HCT116 (cell line): ENCODE data around the gene PCAT6. TPM values are rescaled to one million over a fixed set of nuclear protein-coding genes. Genes with fewer than 3 reads are reported as not detected.

Source experiments
- ATAC-seq: fragments of 200-7000 bp; cut with Tn5 transposase; 2 replicates; pipeline ENCODE4 v1.9.1; 2020; ENCODE audit warnings: mild to moderate bottlenecking, moderate library complexity
- BruUV-seq: library from RNA; stranded (reverse); fragments of 400-500 nt; replicated peaks from 2 replicates; lab custom pipeline; 2021; lab: Mats Ljungman, UMichigan
- CTCF ChIA-PET: fragments of 300-600 bp; sonication (Branson Sonifier 250); formaldehyde crosslinking; loops from one replicate; lab custom pipeline; 2021; ENCODE audit warnings: antibody characterized with exemption; lab: Charles Lee
- POLR2A ChIA-PET: fragments of 300-600, 350-600 bp; sonication (Branson Sonifier 250); formaldehyde crosslinking; loops from one replicate; lab custom pipeline; 2021; ENCODE audit warnings: antibody characterized with exemption; lab: Charles Lee
- RAD21 ChIA-PET, 2 experiments: fragments of 300-600 bp; sonication (Branson Sonifier 250); formaldehyde crosslinking; loops; one replicate each; lab custom pipeline; 2023; ENCODE audit warnings: low total read pairs in 2 of 2; ENCODE audit not compliant: uncharacterized antibody in 2 of 2, unreplicated experiment in 2 of 2, low non-redundant PET in 1 of 2; lab: Charles Lee
- DNase-seq: peaks from one replicate; pipeline ENCODE4 v3.0.0-alpha.2; 2010; ENCODE audit warnings: low read depth, low spot score
- H2AFZ ChIP-seq: fragments of 200-600 bp; shearing (Covaris generic), sonication (generic); 2 replicates; pipeline ENCODE4 v1.6.1; 2017; ENCODE audit warnings: low read depth, mixed run types, mixed read lengths, antibody characterized with exemption, low read length; ENCODE audit not compliant: poor library complexity, severe bottlenecking
- H3K27ac ChIP-seq: 2 replicates; pipeline ENCODE4 v1.5.1; 2012; ENCODE audit warnings: low read depth, low read length
- H3K27me3 ChIP-seq: fragments of 200-600 bp; sonication (generic); 2 replicates; pipeline ENCODE4 v1.6.1; 2016; ENCODE audit warnings: mixed run types, low read length, mixed read lengths; ENCODE audit not compliant: insufficient read depth
- H3K36me3 ChIP-seq, 2 experiments: fragments of 200-500 bp in 1 of 2; fragments of 200-600 bp in 1 of 2; sonication (Bioruptor generic) in 1 of 2; sonication (generic) in 1 of 2; 2 replicates each; pipeline versions ENCODE4 v1.5.1 to v1.6.1; 2014 to 2016; ENCODE audit warnings: low read length in 2 of 2, inconsistent platforms in 1 of 2, mixed read lengths in 1 of 2, mixed run types in 1 of 2; ENCODE audit not compliant: insufficient read depth in 2 of 2, control insufficient read depth in 1 of 2
- H3K4me1 ChIP-seq, 2 experiments: fragments of 200-600 bp in 1 of 2; sonication (generic) in 1 of 2; 2 replicates each; pipeline versions ENCODE4 v1.5.1 to v1.6.1; 2012 to 2017; ENCODE audit warnings: low read length in 2 of 2, inconsistent platforms in 1 of 2, mild to moderate bottlenecking in 1 of 2, mixed read lengths in 1 of 2, mixed run types in 1 of 2, moderate library complexity in 1 of 2; ENCODE audit not compliant: insufficient read depth in 2 of 2, control insufficient read depth in 1 of 2
- H3K4me2 ChIP-seq: fragments of 200-600 bp; sonication (generic); 2 replicates; pipeline ENCODE4 v1.6.1; 2017; ENCODE audit warnings: mixed run types, low read length, mixed read lengths
- H3K4me3 ChIP-seq, 2 experiments: fragments of 200-600 bp in 1 of 2; sonication (generic) in 1 of 2; replicated peaks in 1 of 2; 2 replicates each; pipeline ENCODE4 v1.5.1; 2011 to 2016; ENCODE audit warnings: low read length in 2 of 2, control low read depth in 1 of 2, low read depth in 1 of 2, mild to moderate bottlenecking in 1 of 2, mixed read lengths in 1 of 2, mixed run types in 1 of 2
- H3K79me2 ChIP-seq: fragments of 200-600 bp; sonication (generic); 2 replicates; pipeline ENCODE4 v1.6.1; 2017; ENCODE audit warnings: mild to moderate bottlenecking, mixed run types, low read length, moderate library complexity, mixed read lengths; ENCODE audit not compliant: insufficient read depth
- H3K9ac ChIP-seq: fragments of 200-600 bp; sonication (generic); 2 replicates; pipeline ENCODE4 v1.6.1; 2016; ENCODE audit warnings: low read length, mixed read lengths
- H3K9me2 ChIP-seq: fragments of 200-600 bp; sonication (generic), shearing (Covaris generic); 2 replicates; pipeline ENCODE4 v1.6.1; 2017; ENCODE audit warnings: mixed run types, mild to moderate bottlenecking, moderate library complexity; ENCODE audit not compliant: insufficient read depth
- H3K9me3 ChIP-seq, 2 experiments: fragments of 200-500 bp in 1 of 2; fragments of 200-600 bp in 1 of 2; sonication (Bioruptor generic) in 1 of 2; sonication (generic) in 1 of 2; 2 replicates each; pipeline ENCODE4 v1.6.1; 2014 to 2017; ENCODE audit warnings: low read length in 2 of 2, mixed read lengths in 2 of 2, inconsistent platforms in 1 of 2, low read depth in 1 of 2, mild to moderate bottlenecking in 1 of 2, mixed run types in 1 of 2, moderate library complexity in 1 of 2; ENCODE audit not compliant: control insufficient read depth in 1 of 2, insufficient read depth in 1 of 2
- H4K20me1 ChIP-seq: fragments of 200-600 bp; sonication (generic), shearing (Covaris generic); 2 replicates; pipeline ENCODE4 v1.6.1; 2017; ENCODE audit warnings: mixed run types, mild to moderate bottlenecking, moderate library complexity; ENCODE audit not compliant: insufficient read depth
- CTCF ChIP-seq, 3 experiments: fragments of 200-600 bp in 1 of 3; sonication (generic) in 1 of 3; IDR thresholded peaks in 2 of 3; conservative IDR thresholded peaks in 1 of 3; 2 replicates each; pipeline ENCODE4 v1.5.1; 2012 to 2017; ENCODE audit warnings: low read depth in 2 of 3, low read length in 2 of 3, antibody characterized with exemption in 1 of 3, borderline replicate concordance in 1 of 3, control low read depth in 1 of 3, mild to moderate bottlenecking in 1 of 3, mixed read lengths in 1 of 3, mixed run types in 1 of 3, moderate library complexity in 1 of 3; ENCODE audit not compliant: insufficient read depth in 1 of 3
- EZH2phosphoT487 ChIP-seq: fragments of 200-600 bp; IDR thresholded peaks from 2 replicates; pipeline ENCODE4 v1.6.1; 2018; ENCODE audit warnings: antibody characterized with exemption, borderline replicate concordance
- POLR2A ChIP-seq: IDR thresholded peaks from 2 replicates; pipeline ENCODE4 v1.7.0; 2011; ENCODE audit warnings: borderline replicate concordance; ENCODE audit not compliant: insufficient read depth, insufficient read length; ENCODE audit errors: extremely low read depth
- RAD21 ChIP-seq: IDR thresholded peaks from 2 replicates; pipeline ENCODE4 v1.6.1; 2012; ENCODE audit warnings: low read depth, mild to moderate bottlenecking
- REST ChIP-seq: IDR thresholded peaks from 2 replicates; pipeline ENCODE4 v1.6.1; 2012; ENCODE audit warnings: low read depth
- SRF ChIP-seq: IDR thresholded peaks from 2 replicates; pipeline ENCODE4 v1.6.1; 2012; ENCODE audit warnings: low read depth
- ZFX ChIP-seq: fragments of 450-650 bp; IDR thresholded peaks from 2 replicates; pipeline ENCODE4 v1.6.1; 2017
- intact Hi-C: fragments of 100-400 bp; cut with micrococcal nuclease; formaldehyde crosslinking; loops from 2 replicates; pipeline ENCODE4 v1.10.0; 2022
- total RNA-seq: library from RNA; stranded (reverse); gene quantifications from one replicate; pipeline ENCODE4 v1.2.1, GENCODE V29; 2021; ENCODE audit not compliant: unreplicated experiment

PCAT6 gene
- total RNA-seq, 1 experiment from 2014 or later = 1.9 TPM

- TF ChIP-seq POLR2A (no peak), SRF (no peak), CTCF (IDR thresholded peaks at IDR 0.05 in 2 of 3, conservative IDR thresholded peaks at IDR 0.05 in 1 of 3; ENCODE audit: borderline replicate concordance in 1 of 3, insufficient read depth in 1 of 3, low read depth in 2 of 3, low read length in 2 of 3) (no peak), EZH2phosphoT487 (no peak), REST (no peak), ZFX (no peak), RAD21 (no peak)
- Histone ChIP-seq H4K20me1 (no peaks in the 10 kb centered on the region), H3K9me3 (no peaks in the 10 kb centered on the region), H3K36me3 (no peaks in the 10 kb centered on the region), H3K79me2 (peaks cover 19% of the 10 kb centered on the region), H3K4me1 (peaks cover 25 to 59% of the 10 kb centered on the region in 2 experiments), H3K4me2 (no peak overlapping the region; the same call in 1 of the 2 replicates), H3K4me3 (no peak overlapping the region), H3K9ac (no peak overlapping the region), H3K9me2 (no peaks in the 10 kb centered on the region), H3K27me3 (no peaks in the 10 kb centered on the region), H2AFZ (no peak overlapping the region), H3K27ac (no peak overlapping the region)
- ChIA-PET POLR2A (interaction anchor here (0.5 to 1.4 kb wide), 2 partner anchors 45 to 51 kb away, joined by 3 to 6 read pairs; no protein-coding TSS in a partner anchor), RAD21 (interaction anchor here in 1 of 2 experiments (0.6 kb wide), 1 partner anchor 31 kb away, joined by 4 read pairs; no protein-coding TSS in a partner anchor), CTCF (interaction anchor here (1.1 kb wide), 1 partner anchor 20 kb away, joined by 3 read pairs; no protein-coding TSS in a partner anchor)
- ATAC-seq = no peak
- no TSS peak for BruUV-seq
- no peak for DNase-seq
- intact Hi-C loops = loop anchor here (2.0 to 5.0 kb wide), 2 partner anchors 43 to 79 kb away; partner anchors contain the start of gene RABIF
These were observed 1.1 kb upstream of the PCAT6 start for GRCh38 chr1:202809597-202810159.
